GM12875 (cell line): ENCODE data around the gene ZNF182.
"Not testable (repeated sequence)": the region's sequence is repeated elsewhere in the genome, so short reads cannot be mapped to it uniquely, and the experiment has no call there.

ENCODE experiments used
- H3K4me3 ChIP-seq: one replicate; pipeline ENCODE4 v1.5.1; 2011; ENCODE audit warnings: low read depth, low read length, control low read depth
- CTCF ChIP-seq: IDR thresholded peaks from 2 replicates; pipeline ENCODE4 v1.5.1; 2011; ENCODE audit warnings: low read depth, mild to moderate bottlenecking, control low read depth, inconsistent platforms, low read length, moderate library complexity, borderline replicate concordance; ENCODE audit not compliant: insufficient read depth

ZNF182 gene

GRCh38 chrX:47941423-47941822, 62.4 kb downstream of the ZNF182 start:
- TF ChIP-seq CTCF, result no peak
- no peak overlapping the region for H3K4me3 ChIP-seq

GRCh38 chrX:47940448-47940847, 63.3 kb downstream of the ZNF182 start:
- no peak overlapping the region for H3K4me3 ChIP-seq
- TF ChIP-seq CTCF, result no peak

GRCh38 chrX:47936940-47937317, 66.9 kb downstream of the ZNF182 start:
- TF ChIP-seq CTCF, result no peak
- H3K4me3 ChIP-seq, result no peak overlapping the region

DNA sequence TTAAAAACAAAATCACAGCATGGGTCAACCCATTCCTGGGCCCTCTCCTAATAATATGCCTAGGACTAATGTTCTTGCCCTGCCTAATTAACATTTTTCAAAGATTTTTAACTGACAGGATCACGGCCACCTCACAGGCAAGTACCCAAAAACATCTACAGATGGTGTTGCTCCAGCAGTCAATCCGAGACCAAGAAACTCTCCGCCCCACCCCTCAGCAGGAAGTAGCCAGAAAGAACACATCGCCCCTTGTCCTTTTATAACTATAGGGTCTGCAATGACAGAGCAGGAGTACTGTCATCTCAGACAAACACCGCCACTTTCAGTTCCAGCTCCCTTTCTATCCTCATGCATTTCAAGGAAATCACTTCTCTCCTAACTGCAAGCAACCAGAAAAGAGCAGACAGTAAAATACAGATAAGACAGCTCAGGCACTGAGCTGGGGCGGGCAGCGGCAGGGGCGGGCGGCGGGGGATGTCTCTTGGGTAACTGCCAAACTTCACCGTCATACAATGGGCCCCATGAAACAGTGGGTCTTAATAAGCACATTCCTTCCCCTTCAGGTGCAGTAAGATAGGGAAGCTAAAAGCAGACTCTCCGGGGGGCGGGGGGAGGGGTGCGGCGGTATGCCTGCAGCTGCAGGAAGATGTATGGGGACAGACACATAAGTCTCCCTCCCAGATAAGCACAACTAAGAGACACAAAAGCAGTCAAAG, 67.4 kb downstream of the ZNF182 start:
- H3K4me3 ChIP-seq, result no peak overlapping the region
- TF ChIP-seq CTCF, result no peak

DNA sequence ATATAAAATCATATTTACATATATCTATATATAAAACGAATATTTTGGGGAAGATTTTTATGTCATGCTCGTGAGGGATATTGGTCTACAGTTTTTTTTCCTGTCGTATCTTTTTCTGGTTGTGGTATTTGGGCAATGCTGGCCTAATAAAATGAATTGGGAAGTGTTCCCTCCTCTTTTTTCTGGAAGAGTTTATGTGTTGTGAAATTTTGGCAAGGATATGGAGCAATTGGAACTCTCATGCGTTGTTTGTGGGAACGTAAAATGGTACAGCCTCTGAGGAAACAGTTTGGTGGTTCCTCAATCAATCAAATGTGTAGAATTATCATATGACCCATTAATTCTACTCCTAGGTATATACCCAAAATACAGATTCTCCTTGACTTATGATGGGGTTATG, 69.8 kb downstream of the ZNF182 start:
- no peak for TF ChIP-seq CTCF
- H3K4me3 ChIP-seq, result no peak overlapping the region

DNA sequence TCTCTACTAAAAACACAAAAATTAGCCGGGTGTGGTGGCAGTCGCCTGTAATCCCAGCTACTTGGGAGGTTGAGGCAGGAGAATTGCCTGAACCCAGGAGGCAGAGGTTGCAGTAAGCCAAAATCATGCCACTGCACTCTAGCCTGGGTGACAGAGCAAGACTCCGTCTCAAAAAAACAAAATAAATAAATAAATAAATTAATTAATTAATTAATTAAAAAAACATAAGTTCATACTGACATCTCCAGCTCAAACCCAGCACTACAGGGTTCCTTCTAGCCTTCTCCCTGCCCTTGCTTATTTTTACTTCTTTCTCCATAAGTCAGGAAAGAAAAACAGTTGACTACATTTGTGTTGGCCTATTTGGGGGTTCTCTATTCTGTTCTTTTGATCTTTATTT, 71.8 kb downstream of the ZNF182 start:
- H3K4me3 ChIP-seq, result not testable (repeated sequence)

DNA sequence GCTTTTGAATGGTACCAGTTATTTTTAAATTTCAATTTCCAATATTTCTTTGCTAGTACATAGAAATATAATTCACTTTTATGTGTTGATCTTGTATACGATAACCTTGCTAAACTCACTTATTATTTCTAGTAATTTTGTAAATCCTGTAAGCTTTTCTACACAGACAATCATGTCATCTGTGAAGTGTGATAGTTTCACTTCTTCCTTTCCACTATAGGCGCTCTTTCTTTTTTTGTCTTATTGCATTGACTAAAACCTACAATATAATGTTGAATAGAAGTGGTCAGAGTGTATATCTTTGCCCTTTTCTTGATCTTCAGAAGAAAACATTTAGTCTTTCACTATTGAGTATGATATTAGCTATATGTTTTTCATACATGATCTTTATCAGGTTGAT, 76.6 kb downstream of the ZNF182 start:
- no peak overlapping the region for H3K4me3 ChIP-seq
- TF ChIP-seq CTCF, result no peak
